IMR-90 (cell line): Measurements from ENCODE around the gene CCDC74B. TPM values are rescaled to one million over a fixed set of nuclear protein-coding genes. Genes with fewer than 3 reads are reported as not detected.
A peak's percentile ranks its signal among the peaks of the same experiment; 100 is the strongest.
"Not testable (repeated sequence)": the region's sequence is repeated elsewhere in the genome, so short reads cannot be mapped to it uniquely, and the experiment has no call there.

ENCODE experiments used
- ATAC-seq: fragments of 200-7000 bp; cut with Tn5 transposase; 2 replicates; pipeline ENCODE4 v1.9.1; 2020; ENCODE audit warnings: low read depth, mild to moderate bottlenecking, moderate library complexity
- BruUV-seq: library from RNA; stranded (reverse); fragments of 400-500 nt; replicated peaks from 2 replicates; lab custom pipeline; 2021; lab: Mats Ljungman, UMichigan
- CTCF ChIA-PET: fragments of 300-600 bp; formaldehyde crosslinking; extraction: SDS; loops from one replicate; lab custom pipeline; 2021; ENCODE audit warnings: antibody characterized with exemption; lab: Yijun Ruan, JAX
- POLR2A ChIA-PET: fragments of 300-600 bp; sonication (Branson Sonifier 250); formaldehyde crosslinking; loops from one replicate; lab custom pipeline; 2022; ENCODE audit warnings: antibody characterized with exemption; ENCODE audit not compliant: unreplicated experiment; lab: Charles Lee
- DNase-seq: peaks from one replicate; pipeline ENCODE4 v3.0.0; 2013
- H2AFZ ChIP-seq: replicated peaks from 2 replicates; pipeline ENCODE3; 2013; ENCODE audit warnings: low read length, mild to moderate bottlenecking; ENCODE audit not compliant: poor library complexity
- H2AK5ac ChIP-seq: 2 replicates; pipeline ENCODE4 v1.6.1; 2013; ENCODE audit warnings: low read depth, low read length, inconsistent platforms
- H2AK9ac ChIP-seq: replicated peaks from 2 replicates; pipeline ENCODE3; 2013; ENCODE audit warnings: mild to moderate bottlenecking, low read depth, low read length, moderate library complexity; ENCODE audit not compliant: poor library complexity
- H2BK120ac ChIP-seq: 2 replicates; pipeline ENCODE4 v1.6.1; 2013; ENCODE audit warnings: low read depth, low read length, inconsistent platforms
- H2BK15ac ChIP-seq: 3 replicates; pipeline ENCODE4 v1.6.1; 2013; ENCODE audit warnings: low read depth, low read length, inconsistent platforms
- H2BK20ac ChIP-seq: 2 replicates; pipeline ENCODE4 v1.6.1; 2013; ENCODE audit warnings: low read depth, mild to moderate bottlenecking, inconsistent platforms, low read length, moderate library complexity
- H2BK5ac ChIP-seq: 2 replicates; pipeline ENCODE4 v1.6.1; 2013; ENCODE audit warnings: mild to moderate bottlenecking, low read depth, low read length, inconsistent platforms; ENCODE audit not compliant: poor library complexity, severe bottlenecking
- H3K14ac ChIP-seq: replicated peaks from 2 replicates; pipeline ENCODE4 v1.6.1; 2013; ENCODE audit warnings: low read depth, low read length, inconsistent platforms
- H3K18ac ChIP-seq: 2 replicates; pipeline ENCODE4 v1.6.1; 2013; ENCODE audit warnings: low read depth, low read length, control low read depth
- H3K23ac ChIP-seq: 2 replicates; pipeline ENCODE4 v1.6.1; 2013; ENCODE audit warnings: low read depth, low read length, inconsistent platforms
- H3K27ac ChIP-seq: 2 replicates; pipeline ENCODE4 v1.5.1; 2013; ENCODE audit warnings: mild to moderate bottlenecking, control low read depth, low read length; ENCODE audit not compliant: insufficient read depth
- H3K27me3 ChIP-seq: 2 replicates; pipeline ENCODE4 v1.6.1; 2013; ENCODE audit warnings: low read length; ENCODE audit not compliant: control insufficient read depth, insufficient read depth
- H3K36me3 ChIP-seq: 2 replicates; pipeline ENCODE4 v1.6.1; 2013; ENCODE audit warnings: low read length, mixed read lengths; ENCODE audit not compliant: control insufficient read depth, insufficient read depth
- H3K4ac ChIP-seq: 2 replicates; pipeline ENCODE4 v1.6.1; 2013; ENCODE audit warnings: low read depth, low read length, inconsistent platforms
- H3K4me1 ChIP-seq: 2 replicates; pipeline ENCODE4 v1.6.1; 2013; ENCODE audit warnings: low read length, mixed read lengths; ENCODE audit not compliant: control insufficient read depth, insufficient read depth
- H3K4me2 ChIP-seq: 2 replicates; pipeline ENCODE4 v1.6.1; 2013; ENCODE audit warnings: low read depth, mild to moderate bottlenecking, control low read depth, low read length, moderate library complexity
- H3K4me3 ChIP-seq: 2 replicates; pipeline ENCODE4 v1.5.1; 2013; ENCODE audit warnings: low read depth, mild to moderate bottlenecking, control low read depth, low read length, moderate library complexity; ENCODE audit not compliant: insufficient read depth
- H3K56ac ChIP-seq: 2 replicates; pipeline ENCODE4 v1.6.1; 2013; ENCODE audit warnings: low read length, inconsistent platforms; ENCODE audit not compliant: insufficient read depth; ENCODE audit errors: extremely low read depth
- H3K79me1 ChIP-seq, 2 experiments: 2 replicates each; pipeline ENCODE4 v1.6.1; 2013; ENCODE audit warnings: low read length in 2 of 2, inconsistent platforms in 1 of 2, low read depth in 1 of 2
- H3K9ac ChIP-seq: 2 replicates; pipeline ENCODE4 v1.6.1; 2013; ENCODE audit warnings: low read depth, low read length, control low read depth
- H3K9me1 ChIP-seq: 2 replicates; pipeline ENCODE4 v1.6.1; 2013; ENCODE audit warnings: low read length, inconsistent platforms; ENCODE audit not compliant: insufficient read depth
- H3K9me3 ChIP-seq: 2 replicates; pipeline ENCODE4 v1.6.1; 2013; ENCODE audit warnings: low read length; ENCODE audit not compliant: control insufficient read depth, insufficient read depth
- H4K20me1 ChIP-seq: 2 replicates; pipeline ENCODE4 v1.6.1; 2013; ENCODE audit warnings: low read length, inconsistent platforms; ENCODE audit not compliant: insufficient read depth
- H4K5ac ChIP-seq: 2 replicates; pipeline ENCODE4 v1.6.1; 2013; ENCODE audit warnings: mild to moderate bottlenecking, low read depth, low read length, control low read depth
- H4K8ac ChIP-seq, 2 experiments: 2 replicates each; pipeline ENCODE4 v1.6.1; 2013; ENCODE audit warnings: low read depth in 2 of 2, low read length in 2 of 2, control low read depth in 1 of 2, inconsistent platforms in 1 of 2
- H4K91ac ChIP-seq: 2 replicates; pipeline ENCODE4 v1.6.1; 2013; ENCODE audit warnings: low read depth, low read length, inconsistent platforms; ENCODE audit not compliant: insufficient read depth
- CTCF ChIP-seq: conservative IDR thresholded peaks from 2 replicates; pipeline ENCODE4 v1.5.1; 2012; ENCODE audit warnings: mild to moderate bottlenecking, low read depth, low read length, improper control_type of control experiment
- MAZ ChIP-seq: IDR thresholded peaks from 2 replicates; pipeline ENCODE4 v1.6.1; 2012; ENCODE audit warnings: low read depth, mild to moderate bottlenecking, low read length, improper control_type of control experiment, moderate library complexity, borderline replicate concordance
- RAD21 ChIP-seq: IDR thresholded peaks from 2 replicates; pipeline ENCODE4 v1.6.1; 2012; ENCODE audit warnings: low read length, improper control_type of control experiment
- SMC3 ChIP-seq: fragments of 150-350 bp; IDR thresholded peaks from 2 replicates; pipeline ENCODE4 v1.6.1; 2016; ENCODE audit warnings: low read depth, mild to moderate bottlenecking, antibody characterized with exemption, low read length, moderate library complexity
- WGBS, 2 experiments: methylation state at CpG; one replicate each; pipeline versions ENCODE4 v1.1.5 to v1.1.7; 2013; ENCODE audit warnings: missing lambda C conversion rate in 2 of 2; ENCODE audit not compliant: insufficient read length in 1 of 2; ENCODE audit errors: extremely low coverage in 2 of 2; 5-methylcytosine and 5-hydroxymethylcytosine counted together
- dilution Hi-C: fragments of 300-500 bp; cut with HindIII; formaldehyde crosslinking; loops from one replicate; pipeline ENCODE4 v1.14.3; 2018; ENCODE audit warnings: low sequenced_read_pairs; ENCODE audit not compliant: unreplicated experiment
- in situ Hi-C: fragments of 300-500 bp; cut with MboI; formaldehyde crosslinking; loops from 3 replicates; pipeline ENCODE4 v1.14.3; 2019; ENCODE audit warnings: low sequenced_read_pairs, inconsistent platforms, mixed read lengths
- intact Hi-C: fragments of 100-400 bp; cut with micrococcal nuclease; formaldehyde crosslinking; loops from 2 replicates; pipeline ENCODE4 v1.10.0; 2022
- polyA plus RNA-seq, 3 experiments: library from polyadenylated mRNA; depleted of rRNA; stranded (reverse); fragments of >200 nt; gene quantifications; 2 replicates each; pipeline ENCODE4 v1.2.3, GENCODE V29; 2012; ENCODE audit warnings: low replicate concordance in 1 of 3
- total RNA-seq: library from RNA; depleted of rRNA; stranded (reverse); fragments of >200 nt; gene quantifications from 2 replicates; pipeline ENCODE4 v1.2.3, GENCODE V29; 2012

Gene CCDC74B
- total and polyA plus RNA-seq, 2 of the 4 experiments (the other 2 are of a cell fraction): 3.9 to 8.4 TPM

DNA sequence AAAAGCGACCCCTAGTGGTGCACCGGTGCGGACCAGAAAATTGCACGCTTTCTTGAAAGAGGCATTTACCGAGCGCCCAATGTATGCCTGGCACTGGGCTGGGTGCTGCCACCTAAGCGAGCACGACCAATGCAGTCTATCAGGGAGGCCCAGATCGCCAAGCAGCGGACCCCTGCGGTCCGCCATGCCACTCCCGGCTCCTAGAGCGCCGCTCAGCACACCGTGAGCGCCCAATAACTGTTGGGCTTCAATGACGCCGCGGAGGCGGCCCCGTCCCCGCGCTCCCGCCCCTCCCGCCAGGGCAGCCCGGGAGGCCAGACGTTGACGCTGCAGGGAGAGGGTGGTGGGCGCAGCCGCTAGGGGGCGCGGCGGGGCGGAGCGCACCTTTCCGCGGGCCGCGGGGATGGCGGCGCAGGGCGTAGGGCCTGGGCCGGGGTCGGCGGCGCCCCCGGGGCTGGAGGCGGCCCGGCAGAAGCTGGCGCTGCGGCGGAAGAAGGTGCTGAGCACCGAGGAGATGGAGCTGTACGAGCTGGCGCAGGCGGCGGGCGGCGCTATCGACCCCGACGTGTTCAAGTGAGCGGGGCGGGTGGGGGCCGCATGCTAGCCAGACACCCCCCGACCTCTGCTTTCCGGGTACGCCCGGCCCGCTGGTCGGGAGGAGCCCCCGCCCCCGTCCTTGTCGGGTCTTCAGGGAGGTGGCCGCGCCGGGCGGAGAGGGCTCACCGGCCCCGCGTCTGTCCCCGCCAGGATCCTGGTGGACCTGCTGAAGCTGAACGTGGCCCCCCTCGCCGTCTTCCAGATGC is 37.2 kb upstream of the CCDC74B start, which contains the start of gene MZT2B:
Gene MZT2B (plus strand): TSS at position 383 of the 803 bp plus-strand sequence. CDS start 21 bp downstream, at position 404.
- Histone ChIP-seq H2AK5ac (peak within 1 kb of the TSS; percentile 91), H3K4me2 (peak within 1 kb of the TSS; percentile 88), H3K27ac (peak within 1 kb of the TSS; percentile 75), H2AK9ac (peak within 1 kb of the TSS; percentile 92), H3K79me1 (peaks cover 6 to 30% of the 10 kb centered on the region in 2 experiments), H3K4me3 (peak within 1 kb of the TSS; percentile 99), H2BK20ac (0 out of 2 replicates have a peak within 1 kb of the TSS, but pooled peaks have one; percentile 16), H4K8ac (peak within 1 kb of the TSS; percentile 76 to 90), H2AFZ (peak within 1 kb of the TSS; percentile 100), H2BK120ac (peak within 1 kb of the TSS; percentile 68), H3K9ac (peak within 1 kb of the TSS; percentile 94), H3K23ac (peak within 1 kb of the TSS; percentile 98), H4K91ac (peak within 1 kb of the TSS; percentile 93), H3K56ac (peak within 1 kb of the TSS; percentile 96), H2BK5ac (peak within 1 kb of the TSS; percentile 77), H4K5ac (peak within 1 kb of the TSS; percentile 98), H3K14ac (peak within 1 kb of the TSS; percentile 96), H3K4ac (peak within 1 kb of the TSS; percentile 97)
- POLR2A ChIA-PET, H3K27me3 ChIP-seq, CTCF ChIA-PET, BruUV-seq, H3K9me1 ChIP-seq, H4K20me1 ChIP-seq, H2BK15ac ChIP-seq, dilution Hi-C loops, H3K18ac ChIP-seq, H3K4me1 ChIP-seq, H3K9me3 ChIP-seq, H3K36me3 ChIP-seq: not testable (repeated sequence)
- ATAC-seq (peak; percentile 90), DNase-seq (peak; percentile 73)
- TF ChIP-seq CTCF (peak; percentile 78), SMC3 (peak; percentile 34; the same call in 1 of the 2 replicates), RAD21 (peak; percentile 44), MAZ (peak; percentile 91)
- 1% methylated on average over 20 of the region's 86 CpGs; no CpG with 5 or more reads in 1 of the 2 experiments for WGBS, 2 experiments
- intact Hi-C loops (loop anchor here (1.0 kb wide), 1 partner anchor 150 kb away; no protein-coding TSS in a partner anchor), in situ Hi-C loops (loop anchor here (5.0 kb wide), 1 partner anchor 150 kb away; no protein-coding TSS in a partner anchor)
